DMS153 treated with DMSO at 0.1 percent for 48 hours (cell line): ENCODE measurements around the gene GREM1.

Source experiments
- DNase-seq: peaks from one replicate; lab custom pipeline; 2025; ENCODE audit not compliant: unreplicated experiment; lab: John Stamatoyannopoulos, UW

GREM1 gene

DNA sequence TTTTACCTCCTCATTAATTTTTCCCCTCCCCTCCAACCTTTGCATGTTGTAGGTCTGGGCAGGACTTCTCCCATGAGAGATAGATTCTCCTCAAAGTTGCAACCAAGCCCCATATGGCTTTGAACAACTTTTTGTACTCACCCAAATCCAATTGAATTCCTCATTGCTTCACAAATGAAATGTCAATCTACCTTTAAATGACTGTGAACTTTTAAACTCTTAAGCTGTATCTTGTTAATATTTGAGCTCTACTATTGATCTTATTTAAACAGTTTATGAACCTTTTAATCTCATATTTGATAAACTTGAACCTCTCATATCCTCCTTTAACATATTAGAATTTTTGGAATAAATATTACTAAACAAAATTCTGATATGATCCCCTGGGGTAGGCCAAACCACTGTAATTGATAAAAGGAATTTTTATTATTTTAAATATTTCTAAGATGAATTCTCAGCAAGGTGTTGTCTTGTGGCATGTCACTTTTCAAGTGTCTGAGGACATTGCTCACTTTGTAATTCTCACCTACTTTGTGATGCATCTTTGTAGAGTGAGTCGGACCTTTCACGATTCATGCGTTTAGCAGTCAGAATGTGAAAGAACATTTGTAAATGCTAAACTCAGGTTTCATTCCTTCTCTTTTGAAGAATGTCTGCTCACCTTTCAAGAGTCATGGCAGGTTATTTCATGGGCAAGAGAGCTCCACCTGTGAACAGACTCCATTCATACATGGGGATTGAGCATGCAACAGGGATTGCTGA, 23.4 kb upstream of the GREM1 start:
- no peak for DNase-seq

DNA sequence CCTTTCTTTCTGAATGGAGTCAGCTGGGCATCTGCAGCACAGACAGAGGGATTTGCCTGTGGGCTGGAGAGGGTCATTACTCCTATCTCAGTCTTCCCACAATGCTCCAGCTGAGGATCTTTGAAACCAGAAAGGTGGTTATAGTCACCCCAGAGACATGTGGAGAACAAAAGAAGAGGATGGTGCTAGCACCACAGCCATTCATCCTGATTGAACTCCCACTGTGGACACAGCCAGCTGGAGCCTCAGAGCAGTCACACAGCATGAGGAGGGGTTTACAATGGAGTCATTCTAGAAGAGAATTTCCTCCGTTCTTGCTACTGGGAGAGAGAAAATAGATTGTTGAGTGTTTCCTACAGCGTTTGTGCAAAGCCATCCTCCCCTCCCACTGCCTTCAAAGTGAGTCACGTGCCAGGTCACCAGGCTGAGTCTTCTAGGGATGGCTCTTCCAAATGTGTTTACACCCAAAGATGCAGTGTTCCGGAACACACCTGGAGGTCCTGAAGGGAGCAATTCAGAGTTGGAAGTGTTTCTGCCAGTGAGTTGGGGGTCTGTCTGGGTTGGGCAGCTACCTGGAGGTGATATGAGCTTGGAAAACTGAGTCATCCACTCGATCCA, 18.9 kb upstream of the GREM1 start:
- no peak for DNase-seq

DNA sequence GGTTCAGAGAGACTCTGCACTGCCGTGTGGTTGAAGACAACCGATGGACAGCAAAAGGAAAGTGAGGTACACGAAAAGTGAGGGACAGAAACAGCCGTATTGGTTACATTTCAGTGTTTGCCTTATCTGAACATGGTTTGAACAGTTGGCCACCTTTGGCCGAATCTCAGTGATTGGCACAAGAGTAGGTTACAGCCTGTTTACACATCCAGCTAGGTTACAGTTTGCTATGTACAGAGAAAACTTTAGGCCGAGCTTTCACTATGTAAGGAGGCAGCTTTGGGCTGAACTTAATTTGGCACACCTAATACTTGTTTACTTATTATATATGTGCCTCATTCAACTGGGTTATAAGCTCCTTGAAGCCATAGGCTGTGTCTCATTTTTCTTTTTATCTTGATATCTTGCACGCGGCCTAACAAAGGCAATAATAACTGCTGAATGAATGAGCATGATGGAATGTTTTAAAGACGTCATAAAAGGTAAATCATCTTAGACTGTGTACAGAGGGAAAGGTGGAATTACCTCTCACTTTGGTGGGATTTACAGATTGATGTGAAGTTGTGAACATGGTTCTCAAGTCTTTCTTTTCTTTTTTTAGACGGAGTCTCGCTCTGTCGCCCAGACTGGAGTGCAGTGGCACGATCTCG, 17.2 kb upstream of the GREM1 start:
- no peak for DNase-seq

DNA sequence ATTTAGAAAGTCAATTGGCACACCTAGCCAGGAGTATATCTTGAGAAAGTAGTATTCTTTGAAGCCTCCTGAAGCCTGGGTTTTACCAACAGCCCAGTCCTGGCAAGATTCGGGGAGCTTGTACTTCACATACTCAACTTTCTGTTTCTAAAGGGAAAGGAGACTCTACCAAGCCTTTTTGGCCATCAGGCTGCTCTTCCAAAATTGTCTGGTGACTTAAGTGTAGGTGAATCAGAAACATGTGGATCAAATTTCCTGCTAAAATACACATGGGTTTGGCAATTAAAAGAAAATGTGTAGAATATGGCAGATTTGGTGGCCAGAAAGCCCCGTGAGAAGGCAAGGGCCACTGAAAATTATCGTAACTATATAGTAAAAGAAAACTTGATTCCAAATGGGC, 15.9 kb upstream of the GREM1 start:
- DNase-seq = no peak

DNA sequence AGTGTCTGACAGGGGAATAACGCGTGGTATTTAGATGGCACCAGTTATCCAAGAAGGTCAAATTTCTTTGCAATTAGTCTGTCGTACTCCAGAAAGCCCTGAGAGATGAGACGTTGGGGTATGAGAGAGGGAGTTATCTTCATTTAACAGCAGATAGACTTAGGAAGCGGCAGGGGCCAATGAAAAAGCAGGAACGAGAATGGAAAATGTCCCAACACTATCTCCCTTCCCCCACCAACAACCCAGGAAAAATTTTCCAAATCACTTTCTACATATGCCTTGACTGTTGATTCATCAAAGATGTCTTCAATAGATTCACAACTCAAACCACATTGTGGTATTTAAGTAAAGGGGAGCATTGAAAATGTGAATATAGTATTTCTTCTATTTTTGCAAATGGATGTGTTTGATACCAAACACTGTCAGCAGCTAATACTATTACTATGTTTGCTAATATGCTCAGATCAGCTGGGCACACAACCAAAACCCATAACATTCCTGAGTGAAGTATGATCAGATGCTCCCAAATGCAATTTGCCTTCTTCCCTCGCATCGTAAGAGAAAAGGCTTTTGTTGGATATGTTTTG, 13.3 kb upstream of the GREM1 start:
- no peak for DNase-seq

DNA sequence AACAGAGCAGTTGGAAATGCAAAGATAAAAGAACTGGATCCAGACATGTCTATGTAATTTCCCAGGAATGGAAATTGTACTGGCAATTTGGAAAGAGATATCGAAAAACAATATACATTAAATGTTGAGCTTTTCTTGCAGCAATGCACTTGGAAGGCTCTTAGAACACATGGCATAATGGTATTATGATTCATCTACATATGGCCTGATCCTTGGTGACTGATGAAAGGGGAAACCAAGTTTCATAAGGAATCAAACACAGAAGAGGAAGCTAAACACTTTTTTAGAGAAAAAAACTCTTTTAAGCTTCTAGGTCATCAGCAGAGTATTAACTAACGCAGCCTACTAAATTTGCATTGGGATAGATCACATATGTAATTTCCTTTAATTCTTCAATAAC, 12.4 kb upstream of the GREM1 start:
- DNase-seq = no peak

DNA sequence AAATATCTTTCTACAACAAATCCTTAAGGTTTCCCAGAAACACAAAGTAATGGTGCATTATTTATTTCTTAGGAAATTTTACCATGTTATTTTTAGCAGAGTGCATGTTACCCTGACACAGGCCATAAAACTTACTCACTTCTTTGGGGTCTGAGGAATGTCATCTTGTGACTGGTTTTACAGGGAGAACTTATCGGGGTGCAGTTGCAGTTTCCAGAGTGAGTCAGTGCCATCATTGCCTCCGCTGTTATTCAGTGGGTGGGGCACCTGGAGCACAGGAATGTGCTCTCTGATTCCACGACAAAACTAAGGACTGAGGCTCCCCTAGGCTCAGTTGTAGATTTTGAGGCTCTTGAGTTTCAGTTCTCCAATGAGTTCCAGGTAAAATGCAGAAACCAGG, 11.1 kb upstream of the GREM1 start:
- no peak for DNase-seq

DNA sequence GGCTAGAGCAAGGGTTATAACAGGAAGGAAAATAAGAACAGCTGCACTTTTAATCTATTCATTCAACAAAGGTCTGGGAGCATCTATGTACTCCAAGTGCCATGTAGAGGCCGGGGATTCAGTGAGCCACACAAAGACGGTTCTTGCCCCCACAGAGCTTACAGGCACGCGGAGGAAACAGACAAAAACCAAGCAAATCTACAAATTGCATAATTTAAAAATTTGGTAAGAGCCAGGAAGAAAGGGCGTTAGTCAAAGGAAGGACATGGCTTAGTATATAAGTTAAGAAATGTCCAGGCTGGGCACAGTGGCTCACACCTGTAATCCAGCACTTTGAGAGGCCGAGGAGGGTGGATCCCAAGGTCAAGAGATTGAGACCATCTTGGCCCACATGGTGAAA, 10.4 kb upstream of the GREM1 start:
- DNase-seq = no peak

DNA sequence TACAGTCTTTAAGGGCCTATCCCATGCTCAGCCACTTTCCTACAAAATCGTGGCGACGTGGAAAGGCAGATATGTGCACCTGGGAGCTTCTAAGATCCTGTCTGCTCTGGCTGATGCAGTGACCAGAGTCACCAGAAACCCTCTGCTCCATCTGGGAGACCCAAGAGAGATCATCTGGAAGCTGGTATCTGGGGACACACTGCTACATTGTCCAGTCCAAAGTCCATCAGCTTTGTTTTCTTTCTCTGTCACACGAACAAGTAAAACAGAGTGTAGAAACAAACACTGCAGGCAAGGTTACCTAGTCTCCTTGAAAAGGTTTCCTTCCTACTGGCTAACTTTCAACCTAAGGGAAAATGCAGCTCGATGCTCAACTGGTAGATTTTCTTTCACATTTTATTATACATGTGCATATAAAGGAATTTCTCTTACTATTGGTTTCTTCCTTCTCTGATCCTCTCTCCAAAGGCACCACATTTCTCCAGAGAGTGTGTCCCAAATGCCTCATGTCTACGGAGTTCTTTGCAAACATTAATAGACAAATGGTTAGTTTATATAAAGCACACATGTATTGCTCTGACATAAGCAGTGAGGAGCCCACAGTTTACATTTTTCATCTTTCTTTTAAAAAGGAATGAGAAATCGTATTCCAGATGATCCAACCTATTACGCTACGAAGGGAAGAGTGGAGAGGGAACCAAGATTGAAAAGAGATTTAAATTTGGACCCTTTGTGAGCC, 8.3 kb upstream of the GREM1 start:
- DNase-seq = no peak

DNA sequence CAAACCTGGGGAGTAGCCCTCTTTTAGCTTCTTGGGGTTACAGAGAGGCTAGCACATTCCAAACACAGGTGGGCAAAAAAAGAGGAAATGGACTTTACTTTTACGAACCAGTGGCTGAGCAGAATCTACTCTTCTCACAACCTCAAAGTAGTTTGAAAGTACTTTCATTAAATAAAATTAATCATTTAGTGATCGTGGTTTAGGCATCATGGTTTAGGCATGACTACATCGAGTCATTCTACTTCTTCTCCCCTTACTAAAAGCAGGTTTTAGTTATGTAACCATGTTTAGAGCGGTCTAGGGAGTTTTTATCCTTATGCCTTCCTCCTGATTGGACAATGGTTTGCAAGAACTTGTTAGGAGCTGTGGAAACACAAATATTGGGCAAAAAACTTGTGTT, 2.5 kb upstream of the GREM1 start:
- no peak for DNase-seq

DNA sequence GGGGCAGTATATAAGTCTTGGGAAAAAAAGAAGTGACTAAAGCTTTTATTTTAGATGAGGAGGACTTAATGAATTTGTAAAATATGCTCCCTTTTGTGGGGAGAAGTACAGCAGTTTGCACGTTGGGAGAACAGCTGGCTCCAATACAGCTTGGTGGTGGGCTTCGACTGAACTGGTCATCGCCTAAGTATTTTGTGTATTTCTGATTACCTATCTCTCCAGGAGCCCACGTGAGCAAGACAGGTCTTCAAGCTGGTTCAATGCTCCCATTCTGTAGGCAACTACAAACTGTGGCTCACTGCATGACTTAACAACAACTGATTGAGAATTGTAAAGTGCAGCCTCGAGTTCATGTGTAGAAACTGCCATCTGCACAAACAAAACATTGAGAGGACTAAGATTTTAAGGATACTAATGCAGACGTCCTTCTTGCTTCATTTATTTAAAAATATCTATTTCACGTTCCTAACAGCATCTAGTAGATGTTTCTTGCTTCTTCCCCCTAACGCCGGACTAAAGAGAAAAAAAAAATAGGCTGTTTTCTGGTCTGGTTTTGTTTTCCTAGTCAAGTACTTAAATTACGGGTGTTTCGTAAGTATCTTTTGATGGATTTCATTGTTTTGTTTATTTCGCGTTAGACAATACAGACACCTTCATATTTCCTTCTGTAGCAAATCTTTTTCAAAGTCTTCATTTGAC, 1.4 kb upstream of the GREM1 start:
- no peak for DNase-seq

DNA sequence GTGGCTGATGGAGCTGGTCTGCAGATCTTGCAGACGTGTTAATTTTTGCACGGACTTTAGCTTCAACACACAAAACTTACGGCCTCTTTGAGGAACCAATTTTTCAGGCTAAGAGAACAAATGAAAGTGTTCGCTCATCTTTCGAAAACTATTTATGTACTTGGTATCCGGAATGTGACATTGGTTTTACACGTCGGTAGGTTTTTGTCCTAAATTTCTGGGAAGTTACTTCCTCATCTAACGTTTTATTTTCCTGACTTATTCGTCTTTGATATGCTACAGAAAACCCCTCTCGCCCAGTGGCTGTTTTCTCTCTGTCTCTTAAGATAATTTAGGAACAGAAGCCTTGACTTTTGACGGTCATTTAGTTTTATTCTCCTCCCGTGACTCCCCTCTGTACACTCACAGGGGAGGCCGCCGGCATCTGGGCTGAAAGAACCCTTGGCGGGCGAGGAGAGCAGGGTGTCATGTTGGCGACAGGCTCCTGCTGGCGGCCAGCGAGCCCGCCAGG, 834 bp upstream of the GREM1 start:
- no peak for DNase-seq

DNA sequence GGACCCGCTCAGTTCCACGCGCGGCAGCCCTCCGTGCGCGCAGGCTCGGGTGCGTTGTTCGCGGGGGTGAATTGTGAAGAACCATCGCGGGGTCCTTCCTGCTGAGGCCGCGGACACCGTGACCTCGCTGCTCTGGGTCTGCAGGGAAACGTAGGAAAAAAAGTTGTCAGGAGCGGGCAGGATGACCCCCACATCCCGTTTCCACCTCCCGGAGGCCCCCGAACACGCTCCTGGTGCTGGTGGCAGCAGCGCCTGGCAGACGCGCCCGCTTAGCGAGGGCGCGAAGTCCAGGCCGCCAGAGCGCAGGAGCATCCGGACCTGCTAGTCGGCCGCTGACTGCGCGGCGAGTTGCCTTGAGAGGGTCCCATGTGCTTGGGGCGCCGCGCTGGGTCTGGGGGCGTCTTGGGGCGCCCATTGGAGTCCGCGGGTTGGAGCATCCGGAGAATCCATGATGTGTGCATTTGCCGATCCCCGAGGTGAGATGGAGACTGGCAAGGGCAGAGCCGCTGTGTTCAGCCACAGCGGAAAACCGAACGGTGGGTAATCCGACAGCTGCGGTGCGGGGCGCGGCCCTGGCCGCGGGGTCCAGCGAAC, 520 bp downstream of the GREM1 start:
- DNase-seq = no peak

DNA sequence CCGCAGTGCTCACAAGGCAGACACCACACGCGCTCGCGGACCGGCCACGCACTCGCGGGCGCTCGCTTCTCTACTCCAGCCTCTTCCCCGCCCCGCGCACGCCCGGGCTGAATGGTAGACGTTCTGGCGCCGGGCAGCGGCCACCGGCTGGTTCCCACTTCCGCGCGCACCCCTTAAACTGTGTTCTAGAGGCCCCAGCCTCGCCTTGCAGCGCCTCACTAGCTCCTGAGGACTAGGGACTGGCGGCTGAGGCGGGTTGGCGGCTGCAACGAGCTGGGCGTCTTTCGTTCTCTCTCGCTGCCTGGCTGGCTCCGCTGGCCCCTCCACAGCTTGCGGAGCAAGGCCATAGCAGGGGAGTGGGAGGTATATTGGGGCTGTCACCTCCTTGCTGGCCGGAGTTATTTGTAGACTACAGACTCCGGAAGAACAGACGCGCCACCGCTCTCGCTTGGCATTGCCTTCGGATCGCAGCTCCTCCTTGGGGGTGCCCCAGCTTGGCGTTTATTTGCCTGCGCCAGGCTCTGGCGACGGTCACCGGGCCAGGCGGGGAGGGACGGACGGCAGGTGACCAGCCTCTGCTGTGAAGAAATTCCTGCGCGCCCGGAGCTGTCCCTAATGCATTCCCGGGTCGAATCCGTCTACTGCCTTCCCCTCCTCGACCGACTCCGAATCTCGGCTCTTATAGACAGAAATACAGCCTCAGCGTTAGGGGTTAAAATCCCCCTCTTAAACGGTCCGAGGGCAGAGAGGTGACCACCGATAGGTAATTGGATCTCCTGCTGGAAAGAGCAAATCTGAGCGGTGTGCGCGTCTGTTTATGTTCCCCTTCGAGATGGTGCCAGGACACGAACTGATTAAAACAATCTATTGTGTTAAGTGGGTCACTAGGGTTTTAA, 1.3 kb downstream of the GREM1 start:
- DNase-seq = no peak

DNA sequence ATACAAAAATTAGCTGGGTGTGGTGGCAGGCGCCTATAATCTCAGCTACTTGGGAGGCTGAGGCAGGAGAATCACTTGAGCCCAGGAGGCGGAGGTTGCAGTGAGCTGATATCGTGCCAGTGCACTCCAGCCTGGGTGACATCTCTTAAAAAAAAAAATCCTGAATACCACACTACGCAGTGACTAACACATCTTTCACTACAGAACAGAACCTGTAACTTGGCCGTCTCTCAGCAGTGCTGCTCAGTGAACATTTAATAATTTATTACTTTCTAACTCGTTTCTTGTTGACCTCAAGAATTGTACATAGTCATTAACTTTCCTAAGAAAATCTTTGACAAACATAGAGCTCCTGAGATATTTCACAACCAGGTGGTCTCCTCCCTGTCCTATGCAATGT, 3.8 kb downstream of the GREM1 start:
- no peak for DNase-seq

DNA sequence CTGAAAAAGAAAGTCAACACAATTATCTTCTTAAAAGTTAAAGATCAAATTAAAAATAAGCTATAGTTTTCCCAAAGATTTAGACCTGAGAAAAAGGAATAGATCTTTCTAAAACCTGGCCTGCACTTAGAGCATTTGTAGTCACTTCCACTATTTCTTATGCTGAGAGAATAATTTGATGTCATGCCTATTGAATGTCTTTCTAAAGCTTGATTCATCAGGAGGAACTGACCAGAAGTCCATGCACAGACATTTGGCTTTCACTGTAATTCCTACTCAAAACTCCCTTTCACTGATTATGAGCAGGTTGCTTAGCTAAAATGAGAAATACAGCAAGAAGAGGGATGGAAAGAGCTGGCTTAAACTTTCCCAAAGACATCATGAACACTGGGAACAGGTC, 4.3 kb downstream of the GREM1 start:
- DNase-seq = no peak

DNA sequence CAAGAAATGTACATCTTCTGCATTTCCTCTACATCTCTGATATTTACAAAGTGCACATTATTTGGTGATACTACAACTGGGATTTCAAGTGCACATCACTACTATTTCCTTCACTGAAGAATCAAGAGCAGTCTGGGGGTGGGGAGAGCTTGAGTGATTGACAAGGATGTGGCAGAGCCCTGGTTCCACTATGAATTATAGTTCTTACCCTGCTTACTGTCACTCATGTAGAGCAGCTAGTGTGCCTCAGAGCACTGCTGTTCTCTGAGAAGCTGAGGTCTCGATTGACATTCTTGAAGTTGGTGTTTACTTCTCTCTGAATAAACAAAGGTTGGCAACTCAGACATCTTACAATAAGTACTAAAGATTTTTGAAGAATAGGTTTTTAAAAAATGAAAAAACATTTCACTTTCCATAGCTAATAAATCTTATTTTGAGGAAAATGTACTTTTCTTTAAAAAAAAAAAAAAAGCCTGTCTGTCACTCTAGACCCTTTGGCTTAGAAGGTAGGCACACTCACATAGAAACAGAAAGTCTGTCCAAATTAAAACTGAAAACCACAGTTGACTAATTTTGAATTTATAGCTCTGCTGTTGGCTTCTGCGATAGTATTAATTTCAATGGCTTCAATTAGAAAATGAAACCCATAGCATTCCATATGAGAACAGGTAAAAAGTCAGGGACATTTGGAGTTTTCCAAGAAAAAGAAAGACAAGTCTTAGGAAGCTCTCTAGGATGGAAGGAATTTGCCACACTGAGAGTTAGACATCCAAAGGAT, 5.6 kb downstream of the GREM1 start:
- DNase-seq = no peak

DNA sequence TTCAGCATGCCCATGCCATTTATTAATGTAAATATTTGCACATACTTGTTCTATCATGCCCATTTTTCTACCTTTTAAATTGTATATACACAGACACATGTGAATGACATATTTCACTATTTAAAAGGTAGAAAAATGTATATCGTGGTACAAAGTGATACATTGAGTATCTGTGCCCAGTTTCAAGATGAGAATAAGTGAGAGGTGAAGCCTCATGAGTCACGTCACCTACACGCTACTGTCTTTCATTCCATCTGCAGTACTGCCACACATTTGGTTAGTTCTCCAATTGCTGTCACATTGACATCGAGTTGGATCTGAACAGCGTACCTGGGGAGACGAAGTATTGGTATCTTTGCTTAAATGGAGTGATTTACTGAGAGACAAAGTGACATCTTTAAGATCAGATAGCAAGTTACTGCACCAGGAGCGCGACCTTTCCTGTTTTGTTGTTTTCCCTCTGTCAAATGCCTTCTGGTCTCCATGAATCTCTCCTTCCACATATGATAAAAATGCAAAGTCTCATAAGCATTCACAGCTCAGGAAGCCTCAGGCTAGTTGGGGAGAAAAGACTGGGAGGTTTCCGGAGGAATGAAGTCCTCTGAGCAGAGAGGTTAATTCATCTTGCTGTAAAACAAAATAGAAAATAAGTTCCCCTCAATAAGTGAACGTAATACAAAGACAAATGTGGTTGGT, 12.0 kb downstream of the GREM1 start:
- no peak for DNase-seq
